WTC11 (cell line): Measurements from ENCODE around the gene MYRF. TPM values are rescaled to one million over a fixed set of nuclear protein-coding genes. Genes with fewer than 3 reads are reported as not detected.

Experiments
- ATAC-seq: fragments of 200-7000 bp; cut with Tn5 transposase; 2 replicates; pipeline ENCODE4 v1.10.0; 2021; ENCODE audit warnings: mild to moderate bottlenecking, moderate library complexity
- CTCF ChIA-PET: fragments of 300-600 bp; sonication (Branson Sonifier 250); formaldehyde crosslinking; loops from one replicate; lab custom pipeline; 2021; ENCODE audit warnings: antibody characterized with exemption; lab: Charles Lee
- POLR2A ChIA-PET: fragments of 350-600 bp; sonication (Branson Sonifier 250); formaldehyde crosslinking; loops from one replicate; lab custom pipeline; 2021; ENCODE audit warnings: antibody characterized with exemption; lab: Charles Lee
- DNase-seq: peaks from one replicate; pipeline ENCODE4 v3.0.0; 2021; ENCODE audit warnings: low spot score
- H3K27ac Mint-ChIP-seq: 2 replicates; pipeline ENCODE4 v1.8.0; 2021; ENCODE audit warnings: mixed read lengths
- H3K27me3 Mint-ChIP-seq: 2 replicates; pipeline ENCODE4 v1.8.0; 2021; ENCODE audit warnings: low read depth, mild to moderate bottlenecking, moderate library complexity, mixed read lengths
- H3K36me3 Mint-ChIP-seq: 2 replicates; pipeline ENCODE4 v1.8.0; 2021; ENCODE audit warnings: mixed read lengths
- H3K4me1 Mint-ChIP-seq: 2 replicates; pipeline ENCODE4 v1.8.0; 2022; ENCODE audit warnings: mixed read lengths
- H3K4me3 Mint-ChIP-seq: 2 replicates; pipeline ENCODE4 v1.8.0; 2021; ENCODE audit warnings: mild to moderate bottlenecking, moderate library complexity, mixed read lengths
- H3K9me3 Mint-ChIP-seq: 2 replicates; pipeline ENCODE4 v1.8.0; 2021; ENCODE audit warnings: mixed read lengths
- AFF4 ChIP-seq: sonication (generic); formaldehyde crosslinking; IDR thresholded peaks from 2 replicates; pipeline ENCODE4 v1.8.1; 2023; ENCODE audit warnings: mild to moderate bottlenecking, missing genetic modification reagents, borderline replicate concordance
- AR ChIP-seq: fragments of 250-450 bp; sonication (Bioruptor Pico); IDR thresholded peaks from 2 replicates; pipeline ENCODE4 v1.9.0; 2021; ENCODE audit warnings: mild to moderate bottlenecking
- EMX1 ChIP-seq: fragments of 250-450 bp; sonication (Bioruptor Pico); IDR thresholded peaks from 2 replicates; pipeline ENCODE4 v1.8.0; 2021; ENCODE audit warnings: mild to moderate bottlenecking
- ETV6 ChIP-seq: sonication (generic); formaldehyde crosslinking; IDR thresholded peaks from 2 replicates; pipeline ENCODE4 v1.8.1; 2022; ENCODE audit warnings: mild to moderate bottlenecking, missing genetic modification reagents
- FOXK1 ChIP-seq: sonication (generic); formaldehyde crosslinking; IDR thresholded peaks from 2 replicates; pipeline ENCODE4 v1.8.0; 2022; ENCODE audit warnings: mild to moderate bottlenecking, moderate library complexity, missing genetic modification reagents
- MYBL2 ChIP-seq: sonication (generic); formaldehyde crosslinking; IDR thresholded peaks from 2 replicates; pipeline ENCODE4 v1.8.1; 2023; ENCODE audit warnings: mild to moderate bottlenecking, moderate library complexity, missing genetic modification reagents
- TCF7 ChIP-seq: sonication (generic); formaldehyde crosslinking; IDR thresholded peaks from 2 replicates; pipeline ENCODE4 v1.8.0; 2022; ENCODE audit warnings: mild to moderate bottlenecking, low read depth, missing genetic modification reagents, moderate library complexity
- ZNF138 ChIP-seq: sonication (generic); formaldehyde crosslinking; conservative IDR thresholded peaks from 2 replicates; pipeline ENCODE4 v1.8.1; 2022; ENCODE audit warnings: mild to moderate bottlenecking, moderate library complexity, missing genetic modification reagents
- ZNF232 ChIP-seq: sonication (generic); formaldehyde crosslinking; IDR thresholded peaks from 2 replicates; pipeline ENCODE4 v1.8.0; 2022; ENCODE audit warnings: mild to moderate bottlenecking, missing genetic modification reagents
- ZNF512 ChIP-seq: sonication (generic); formaldehyde crosslinking; IDR thresholded peaks from 2 replicates; pipeline ENCODE4 v1.8.1; 2022; ENCODE audit warnings: missing genetic modification reagents, borderline replicate concordance
- ZNF671 ChIP-seq: fragments of 250-450 bp; sonication (Bioruptor Pico); IDR thresholded peaks from 2 replicates; pipeline ENCODE4 v1.8.0; 2021; ENCODE audit warnings: mild to moderate bottlenecking
- total RNA-seq: library from RNA; stranded (reverse); gene quantifications from 3 replicates; pipeline ENCODE4 v1.2.3, GENCODE V29; 2021
- TF ChIP-seq, protein P1 (sequence below): sonication (generic); formaldehyde crosslinking; IDR thresholded peaks from 2 replicates; pipeline ENCODE4 v1.8.1; 2023; ENCODE audit warnings: mild to moderate bottlenecking, missing genetic modification reagents

Gene MYRF
- total RNA-seq, 1 experiment from 2014 or later: 5.9 TPM

DNA sequence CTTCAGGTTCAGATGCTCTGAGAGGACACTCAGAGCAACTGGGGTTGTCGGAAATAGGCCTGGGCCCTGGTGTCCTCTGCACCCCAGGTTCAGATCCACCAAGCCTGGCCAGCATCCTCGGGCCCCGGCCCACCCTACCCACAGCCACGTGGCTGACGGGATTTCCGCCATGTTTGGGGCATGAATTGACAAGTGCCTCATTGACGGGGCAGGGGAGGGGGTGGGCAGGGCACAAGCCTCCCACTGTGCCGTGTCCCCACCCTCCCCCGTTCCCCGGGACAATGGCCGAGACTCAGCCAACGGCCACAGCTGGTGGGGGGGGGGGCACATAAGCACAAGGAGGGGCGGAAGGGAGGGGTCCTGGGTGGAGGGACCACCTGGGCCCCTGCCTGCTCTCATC lies 8.5 kb downstream of the MYRF start:
- no peak for TF ChIP-seq ZNF232 (CRISPR knock-in tag)
- no peak for TF ChIP-seq ZNF671 (CRISPR knock-in tag)
- TF ChIP-seq AR (CRISPR knock-in tag): no peak
- no peak for TF ChIP-seq ZNF138
- no peak for TF ChIP-seq AFF4 (CRISPR knock-in tag)
- TF ChIP-seq TCF7 (CRISPR knock-in tag): no peak
- TF ChIP-seq, protein P1, sequence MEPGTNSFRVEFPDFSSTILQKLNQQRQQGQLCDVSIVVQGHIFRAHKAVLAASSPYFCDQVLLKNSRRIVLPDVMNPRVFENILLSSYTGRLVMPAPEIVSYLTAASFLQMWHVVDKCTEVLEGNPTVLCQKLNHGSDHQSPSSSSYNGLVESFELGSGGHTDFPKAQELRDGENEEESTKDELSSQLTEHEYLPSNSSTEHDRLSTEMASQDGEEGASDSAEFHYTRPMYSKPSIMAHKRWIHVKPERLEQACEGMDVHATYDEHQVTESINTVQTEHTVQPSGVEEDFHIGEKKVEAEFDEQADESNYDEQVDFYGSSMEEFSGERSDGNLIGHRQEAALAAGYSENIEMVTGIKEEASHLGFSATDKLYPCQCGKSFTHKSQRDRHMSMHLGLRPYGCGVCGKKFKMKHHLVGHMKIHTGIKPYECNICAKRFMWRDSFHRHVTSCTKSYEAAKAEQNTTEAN (CRISPR knock-in tag): no peak
- TF ChIP-seq EMX1 (CRISPR knock-in tag): no peak
- no peak for TF ChIP-seq MYBL2
- TF ChIP-seq ZNF512 (CRISPR knock-in tag): no peak

DNA sequence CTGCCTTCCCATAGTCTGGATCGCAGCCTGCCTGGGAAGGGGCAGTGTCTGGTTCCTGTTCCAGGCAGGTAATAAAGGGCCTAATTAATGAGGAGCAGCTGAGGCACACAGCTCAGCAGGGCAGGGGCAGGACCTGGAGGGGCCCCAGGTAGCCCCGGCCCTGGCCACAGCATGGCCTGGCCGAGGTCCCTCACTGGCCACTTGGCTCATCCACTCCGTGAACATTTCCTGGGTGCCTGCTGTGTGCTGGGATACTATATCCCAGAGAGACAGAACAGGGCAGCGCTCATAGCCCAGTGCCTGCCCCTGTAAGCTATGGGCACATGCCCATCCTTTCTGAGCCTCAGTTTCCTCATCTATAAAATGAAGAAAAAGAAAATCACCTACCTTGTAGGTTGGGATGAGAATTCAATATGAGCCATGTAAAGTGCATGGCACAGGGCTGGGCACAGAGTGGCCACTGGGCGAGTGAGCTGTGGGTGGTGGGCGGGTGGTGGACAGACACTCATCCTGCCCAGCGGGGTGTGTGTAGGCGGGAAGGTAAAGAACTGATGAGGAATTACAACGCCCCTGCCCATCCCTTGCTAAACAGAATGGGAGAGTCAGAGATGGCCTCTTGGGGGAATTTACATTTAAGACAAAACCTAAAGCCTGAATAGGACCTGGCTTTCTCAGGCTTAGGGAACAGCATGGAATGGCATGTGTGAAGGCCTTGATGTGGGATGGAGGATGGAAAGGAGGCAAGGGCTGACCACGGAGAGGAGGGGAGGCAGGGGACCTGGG lies 9.2 kb downstream of the MYRF start:
- Mint-ChIP-seq H3K4me3 (no peak overlapping the region), H3K27ac (no peak overlapping the region), H3K9me3 (no peaks in the 10 kb centered on the region), H3K36me3 (no peaks in the 10 kb centered on the region), H3K27me3 (peaks cover 3% of the 10 kb centered on the region; the same call in 1 of the 2 replicates), H3K4me1 (peaks cover 15% of the 10 kb centered on the region)
- ChIA-PET POLR2A (no interaction called here), CTCF (interaction anchor here (0.9 to 3.5 kb wide), 5 partner anchors 9 to 82 kb away, joined by 3 to 16 read pairs (median 5); partner anchors contain the start of gene MYRF)
- TF ChIP-seq ZNF138: no peak
- no peak for TF ChIP-seq ETV6 (CRISPR knock-in tag)
- no peak for TF ChIP-seq FOXK1 (CRISPR knock-in tag)
- DNase-seq (no peak), ATAC-seq (no peak)

More for the DNA sequence above, 8.5 kb downstream of the MYRF start:
- Mint-ChIP-seq H3K27ac (no peak overlapping the region), H3K4me1 (peaks cover 22% of the 10 kb centered on the region), H3K27me3 (peaks cover 3% of the 10 kb centered on the region; the same call in 1 of the 2 replicates), H3K36me3 (no peaks in the 10 kb centered on the region), H3K9me3 (no peaks in the 10 kb centered on the region), H3K4me3 (no peak overlapping the region)
- ATAC-seq (no peak), DNase-seq (no peak)
- ChIA-PET POLR2A (no interaction called here), CTCF (interaction anchor here (1.1 to 3.5 kb wide), 4 partner anchors 8 to 27 kb away, joined by 4 to 16 read pairs (median 6); partner anchors contain the start of gene MYRF)
